ENCODE results near the gene MAX. TPM values are rescaled to one million over a fixed set of nuclear protein-coding genes. Genes with fewer than 3 reads are reported as not detected.

MAX gene
- total RNA-seq, 2 donors from 2014 or later: 95.5 to 137 TPM

Small RNAs within 50 kb of the gene (microRNA-seq; reads per million reads assigned to microRNA genes)
- gene MIR4706: 0 reads per million in 2 donors

Other genes with a start within 250 kb of the MAX start
- gene SPTB, start 222.6 kb downstream of the MAX start, total RNA-seq: under 1 TPM; 0.34 to 0.42 TPM
- 10 to 100 TPM; 48.6 to 50.8 TPM for gene CHURC1, start 188.1 kb downstream of the MAX start, total RNA-seq
- 100 to 1,000 TPM; 172 to 672 TPM for gene GPX2, start 159.8 kb downstream of the MAX start, total RNA-seq
- gene RAB15, start 130.2 kb downstream of the MAX start, total RNA-seq: 10 to 100 TPM; 25.9 to 40.3 TPM
- 10 to 100 TPM; 11.0 to 14.2 TPM for gene FNTB, start 115.6 kb downstream of the MAX start, total RNA-seq